ENCODE measurements around the gene DLGAP4.

DLGAP4 gene

GRCh38 chr20:36418711-36419110, 112.6 kb downstream of the DLGAP4 start:
- DNase-seq: no peak

GRCh38 chr20:36421641-36422040, 115.5 kb downstream of the DLGAP4 start:
- DNase-seq: no peak

DNA sequence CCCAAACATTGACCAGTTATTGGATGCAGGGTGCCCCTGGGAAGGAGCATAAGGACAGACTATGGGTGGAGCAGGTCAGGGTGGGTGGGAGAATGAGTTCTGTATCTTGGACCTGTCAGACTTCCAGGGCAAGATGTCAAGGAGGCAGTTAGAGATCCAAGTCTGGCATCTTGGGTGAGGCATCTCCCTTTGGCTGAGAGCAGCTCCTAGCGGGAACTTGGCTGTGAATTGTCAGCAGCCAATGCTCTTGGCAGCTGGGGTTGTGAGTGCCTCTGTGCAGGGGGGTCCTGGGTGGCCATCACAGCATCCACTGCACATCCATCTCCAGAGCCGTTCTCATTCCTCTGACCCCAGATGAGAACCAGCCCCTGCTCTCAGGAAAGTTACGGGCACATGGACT, 118.2 kb downstream of the DLGAP4 start:
- no peak for DNase-seq

DNA sequence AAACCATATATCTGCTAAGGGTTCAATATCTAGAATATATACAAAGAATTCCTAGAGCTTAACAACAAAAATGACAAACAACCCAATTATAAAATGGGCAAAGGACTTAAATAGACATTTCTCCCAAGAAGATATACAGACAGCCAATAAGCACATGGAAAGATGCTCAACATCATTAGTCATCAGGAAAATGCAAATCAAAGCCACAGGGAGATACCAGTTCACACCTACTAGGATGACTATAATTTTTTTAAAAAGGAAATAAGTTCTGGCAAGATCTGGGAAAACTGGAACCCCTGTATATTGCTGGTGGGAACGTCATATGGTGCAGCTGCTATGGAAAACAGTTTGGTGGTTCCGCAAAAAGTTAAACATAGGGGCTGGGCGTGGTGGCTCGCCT, 119.0 kb downstream of the DLGAP4 start:
- no peak for DNase-seq

DNA sequence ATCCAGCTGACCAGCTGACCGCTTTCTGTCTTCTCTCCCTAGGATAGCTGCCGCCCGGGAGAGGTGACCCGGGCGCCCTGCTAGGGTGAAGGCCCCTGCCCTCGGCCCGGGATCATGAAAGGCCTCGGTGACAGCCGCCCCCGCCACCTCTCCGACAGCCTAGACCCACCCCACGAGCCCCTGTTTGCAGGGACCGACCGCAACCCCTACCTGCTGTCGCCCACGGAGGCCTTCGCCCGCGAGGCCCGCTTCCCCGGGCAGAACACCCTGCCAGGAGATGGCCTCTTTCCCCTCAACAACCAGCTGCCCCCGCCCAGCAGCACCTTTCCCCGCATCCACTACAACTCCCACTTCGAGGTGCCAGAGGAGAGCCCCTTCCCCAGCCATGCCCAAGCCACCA, 125.5 kb downstream of the DLGAP4 start:
- DNase-seq: no peak

DNA sequence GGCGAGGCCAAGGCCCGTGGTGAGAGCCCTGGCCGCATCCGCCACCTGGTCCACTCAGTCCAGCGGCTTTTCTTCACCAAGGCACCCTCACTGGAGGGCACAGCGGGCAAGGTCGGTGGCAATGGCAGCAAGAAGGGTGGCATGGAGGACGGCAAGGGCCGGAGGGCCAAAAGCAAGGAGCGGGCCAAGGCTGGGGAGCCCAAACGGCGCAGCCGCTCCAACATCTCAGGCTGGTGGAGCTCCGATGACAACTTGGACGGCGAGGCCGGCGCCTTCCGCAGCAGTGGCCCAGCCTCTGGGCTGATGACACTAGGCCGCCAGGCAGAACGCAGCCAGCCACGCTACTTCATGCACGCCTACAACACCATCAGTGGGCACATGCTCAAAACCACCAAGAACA, 126.0 kb downstream of the DLGAP4 start:
- no peak for DNase-seq

DNA sequence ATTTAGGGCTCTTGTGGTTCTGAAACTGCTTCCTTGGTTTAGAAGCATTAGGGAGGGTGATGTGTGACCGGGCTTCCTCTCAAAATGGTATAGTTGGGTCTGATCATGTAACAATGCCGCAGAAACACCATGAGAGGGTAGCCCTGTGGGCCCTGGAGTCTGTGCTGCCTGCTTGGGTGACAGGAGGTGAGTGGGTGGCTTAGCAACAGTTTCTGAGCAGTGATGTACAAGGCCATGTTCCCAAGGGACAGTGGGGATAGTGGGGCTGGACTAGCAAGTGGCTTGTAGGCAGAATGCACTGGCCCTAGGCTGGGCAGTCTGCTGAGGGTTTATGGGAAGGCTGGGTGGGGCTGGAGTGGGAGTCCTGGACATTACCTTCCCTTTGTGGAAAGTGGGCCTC, 128.2 kb downstream of the DLGAP4 start:
- DNase-seq: no peak

- no peak for DNase-seq
These were observed 129.0 kb downstream of the DLGAP4 start for GRCh38 chr20:36435124-36435523.

- no peak for DNase-seq
These were observed 129.7 kb downstream of the DLGAP4 start for GRCh38 chr20:36435592-36436541.

DNA sequence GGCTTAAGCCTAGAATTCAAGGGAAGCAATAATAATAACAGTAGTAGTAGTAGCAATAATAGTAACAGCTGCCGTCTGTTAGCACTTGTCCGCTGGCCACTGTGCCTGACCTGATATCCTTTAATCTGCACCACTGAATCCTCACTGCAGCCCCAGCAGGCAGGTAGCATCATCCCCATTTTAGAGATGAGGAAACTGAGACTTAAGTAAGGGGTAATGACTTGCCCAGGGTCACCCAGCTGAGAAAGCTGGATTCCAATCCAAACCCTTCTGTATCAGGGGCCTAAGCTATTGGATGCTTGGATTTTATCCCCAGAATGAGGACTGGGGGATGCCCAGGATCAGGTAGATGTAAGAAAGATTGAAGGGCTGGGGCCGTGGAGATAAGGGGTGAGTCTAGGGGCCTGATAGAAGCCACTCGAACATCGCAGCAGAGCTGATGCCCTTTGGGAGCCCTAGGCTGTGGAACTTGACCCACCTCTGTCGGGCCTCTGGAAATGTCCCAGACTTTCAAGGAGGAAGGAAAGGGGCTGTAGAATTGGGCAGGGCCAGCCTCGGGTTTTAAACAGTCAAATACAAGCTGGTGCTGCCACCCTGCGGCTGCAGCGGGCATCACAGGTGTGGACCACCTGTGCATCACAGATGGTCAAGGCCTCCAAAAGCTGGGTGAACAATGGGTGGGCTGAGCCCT, 133.0 kb downstream of the DLGAP4 start:
- peak; percentile 53 for DNase-seq

DNA sequence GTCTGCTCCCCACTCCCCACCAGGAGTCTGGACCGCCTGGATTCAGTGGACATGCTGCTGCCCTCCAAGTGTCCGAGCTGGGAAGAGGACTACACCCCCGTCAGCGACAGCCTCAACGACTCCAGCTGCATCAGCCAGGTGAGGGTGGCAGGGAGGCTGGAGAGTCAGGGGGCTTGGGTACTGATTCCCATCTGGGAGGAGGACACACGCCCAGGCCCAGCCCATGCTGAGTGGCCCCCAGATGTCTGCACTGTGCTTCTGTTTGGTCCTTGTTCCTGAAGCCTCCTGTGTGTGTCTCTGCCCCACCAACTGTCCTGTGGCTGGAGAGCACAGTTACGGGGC, 133.6 kb downstream of the DLGAP4 start:
- DNase-seq: no peak

GRCh38 chr20:36440370-36441026, 134.4 kb downstream of the DLGAP4 start:
- no peak for DNase-seq

DNA sequence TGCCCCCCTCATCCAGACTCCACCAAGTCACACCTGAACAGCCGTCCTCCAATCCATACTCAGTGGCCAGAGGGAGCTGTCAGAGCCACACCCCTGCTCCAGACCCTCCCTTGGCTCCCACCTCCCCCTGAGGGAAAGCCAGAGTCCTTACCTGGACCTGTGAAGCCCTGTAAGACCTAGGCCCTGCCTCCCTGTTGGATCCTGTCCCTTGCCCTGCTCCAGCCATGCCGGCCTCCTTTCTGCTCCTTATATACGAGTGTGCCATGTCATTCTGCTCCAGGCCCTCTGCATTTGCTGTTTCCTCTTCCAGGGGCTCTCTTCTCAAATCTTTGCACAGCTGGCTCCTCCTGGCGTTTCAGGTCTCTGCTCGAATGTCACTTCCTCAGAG, 134.9 kb downstream of the DLGAP4 start:
- no peak for DNase-seq

DNA sequence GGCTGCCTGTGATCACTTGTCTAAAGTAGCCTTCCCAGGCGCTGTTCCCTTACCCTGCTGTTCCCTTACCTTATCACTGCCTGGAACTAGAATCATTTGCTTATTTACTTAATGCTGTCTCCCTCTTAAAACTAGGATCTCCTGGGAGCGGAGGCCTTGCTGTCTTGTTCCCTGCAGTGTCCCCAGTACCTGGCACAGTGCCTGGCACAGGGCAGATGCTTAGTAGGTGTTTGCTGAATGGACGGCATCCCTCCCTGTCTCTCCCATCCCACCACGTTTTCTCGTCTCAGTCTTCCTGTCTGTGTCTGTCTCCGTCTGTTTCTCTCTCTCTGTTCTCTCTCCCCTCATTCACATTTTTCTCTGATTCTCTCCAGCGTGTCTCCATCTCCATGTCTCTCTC, 135.3 kb downstream of the DLGAP4 start:
- peak; percentile 43 for DNase-seq

DNA sequence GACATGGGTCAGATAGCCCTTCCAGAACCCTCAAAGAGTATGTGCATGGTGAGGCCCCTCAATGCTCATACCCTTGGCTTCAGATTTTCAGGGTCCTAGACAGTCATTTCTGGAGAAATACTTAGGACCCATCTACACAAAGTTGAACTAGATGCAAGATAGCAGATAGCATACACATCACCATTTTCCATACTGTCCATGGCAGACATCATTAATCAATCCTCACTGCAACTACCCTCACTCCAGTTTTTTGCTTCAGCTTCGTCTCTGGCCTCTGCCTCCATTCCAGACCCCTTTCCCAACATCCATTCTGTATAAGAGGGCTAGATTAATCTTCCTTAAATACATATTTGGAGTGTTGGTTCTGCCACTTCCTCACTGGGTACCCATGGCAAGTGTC, 139.7 kb downstream of the DLGAP4 start:
- no peak for DNase-seq

DNA sequence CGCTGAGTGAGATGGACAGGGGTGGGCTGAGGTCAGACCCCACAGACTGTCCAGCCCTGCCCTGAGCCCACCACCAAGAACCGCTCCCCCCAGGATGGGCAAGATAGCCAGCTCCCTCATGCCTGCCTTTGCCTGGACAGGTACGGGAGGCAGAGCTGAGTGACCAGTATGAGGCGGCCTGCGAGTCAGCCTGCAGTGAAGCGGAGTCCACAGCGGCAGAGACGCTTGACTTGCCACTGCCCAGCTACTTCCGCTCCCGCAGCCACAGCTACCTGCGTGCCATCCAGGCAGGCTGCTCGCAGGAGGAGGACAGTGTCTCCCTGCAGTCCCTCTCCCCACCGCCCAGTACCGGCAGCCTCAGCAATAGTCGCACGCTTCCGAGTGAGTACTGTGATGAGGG, 140.4 kb downstream of the DLGAP4 start:
- DNase-seq: no peak

DNA sequence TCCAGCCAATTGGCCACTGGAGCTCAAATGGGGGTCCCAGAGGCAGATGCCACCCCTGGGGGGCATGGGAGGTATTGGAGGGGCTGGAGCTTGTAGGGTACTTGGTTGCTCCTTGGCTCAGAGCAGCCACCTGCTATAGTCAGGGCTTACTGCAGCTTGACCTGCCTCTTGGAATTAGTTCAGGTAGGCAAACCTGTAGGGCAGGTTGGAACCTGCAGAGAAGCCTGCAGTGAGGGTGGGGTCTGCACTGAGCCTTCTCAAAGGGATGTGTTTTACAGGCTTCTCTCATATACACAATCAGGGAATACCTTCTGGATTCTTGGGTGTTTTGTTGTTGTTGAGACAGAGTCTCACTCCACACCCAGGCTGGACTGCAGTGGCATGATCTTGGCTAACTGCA, 141.0 kb downstream of the DLGAP4 start:
- DNase-seq: peak; percentile 46

DNA sequence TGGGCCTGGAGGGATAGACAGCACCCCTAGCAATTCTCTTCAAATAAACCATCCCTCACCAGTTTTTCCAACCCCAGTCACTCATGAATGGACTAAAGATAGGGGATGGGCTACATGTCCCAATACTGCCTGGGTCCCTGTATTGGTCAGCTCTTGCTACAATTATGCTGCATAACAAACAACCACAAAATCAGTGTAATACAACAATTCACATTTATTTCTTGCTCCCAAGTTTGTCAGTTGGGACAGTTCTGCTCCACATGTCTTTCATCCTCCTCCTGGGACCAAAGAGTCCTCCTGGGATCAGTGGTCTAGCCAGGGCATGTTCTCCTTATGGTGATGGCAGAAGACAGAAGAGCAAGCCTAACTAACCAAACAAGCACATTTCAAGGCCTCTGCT, 143.5 kb downstream of the DLGAP4 start:
- no peak for DNase-seq

DNA sequence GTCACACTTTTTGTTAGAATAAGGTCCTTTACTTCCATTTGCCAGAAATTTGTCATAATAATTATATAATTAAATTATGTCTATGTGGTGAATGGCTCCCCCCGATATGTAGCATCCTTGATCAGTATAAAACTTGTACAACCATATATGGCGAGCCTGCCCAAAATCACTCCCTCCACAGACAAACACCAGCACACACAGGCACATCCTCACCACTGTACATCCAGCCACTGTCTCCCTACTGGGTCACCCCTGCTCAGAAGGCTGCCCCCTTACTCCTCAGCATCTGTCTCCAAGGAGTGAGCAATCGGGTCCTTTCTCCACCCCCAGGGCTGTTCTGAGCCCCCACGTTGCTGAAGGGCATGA, 148.2 kb downstream of the DLGAP4 start:
- no peak for DNase-seq

DNA sequence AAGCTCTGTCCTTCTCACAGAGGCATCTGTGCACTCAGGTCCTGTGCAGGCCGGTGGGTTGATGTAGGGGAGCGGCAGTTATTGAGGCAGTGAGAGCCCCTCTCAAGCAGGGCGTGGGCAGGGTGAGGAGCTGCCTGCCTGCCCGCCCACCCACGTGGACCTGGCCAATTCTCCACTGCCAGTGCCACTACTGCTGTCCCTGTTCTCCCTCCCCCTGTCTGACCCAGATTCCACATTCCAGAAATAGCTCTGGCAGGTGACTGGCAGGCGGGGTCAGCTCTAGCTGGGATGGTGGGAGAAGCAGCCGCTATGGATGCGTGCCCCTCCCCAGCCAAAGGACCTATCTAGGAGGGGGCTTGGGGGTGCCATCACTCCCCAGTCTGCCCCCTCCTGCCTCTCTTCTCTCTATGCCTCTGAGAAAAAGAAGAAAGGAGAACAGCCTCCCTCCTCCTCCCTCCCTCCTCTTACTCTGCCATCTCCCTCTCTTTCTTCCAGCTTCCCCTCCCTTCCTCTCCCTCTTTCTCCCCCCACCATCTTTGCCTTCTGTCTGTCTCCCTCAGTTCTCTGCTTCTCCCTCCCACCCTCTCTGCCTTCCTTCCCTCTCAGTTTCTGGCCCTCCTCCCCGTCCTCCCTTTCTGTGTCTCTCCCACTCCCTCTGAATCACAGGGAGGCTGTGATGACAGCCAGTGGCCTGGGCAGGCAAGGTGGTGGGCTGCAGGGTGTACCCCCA, 148.7 kb downstream of the DLGAP4 start:
- DNase-seq: no peak

- DNase-seq: no peak
These were observed 150.0 kb downstream of the DLGAP4 start for GRCh38 chr20:36455972-36456625.
